ENCODE measurements around the gene SH3GL1. TPM values are rescaled to one million over a fixed set of nuclear protein-coding genes. Genes with fewer than 3 reads are reported as not detected.

The SH3GL1 gene
- total and polyA plus RNA-seq, 2 experiments from 2014 or later = 92.8 to 97.9 TPM

DNA sequence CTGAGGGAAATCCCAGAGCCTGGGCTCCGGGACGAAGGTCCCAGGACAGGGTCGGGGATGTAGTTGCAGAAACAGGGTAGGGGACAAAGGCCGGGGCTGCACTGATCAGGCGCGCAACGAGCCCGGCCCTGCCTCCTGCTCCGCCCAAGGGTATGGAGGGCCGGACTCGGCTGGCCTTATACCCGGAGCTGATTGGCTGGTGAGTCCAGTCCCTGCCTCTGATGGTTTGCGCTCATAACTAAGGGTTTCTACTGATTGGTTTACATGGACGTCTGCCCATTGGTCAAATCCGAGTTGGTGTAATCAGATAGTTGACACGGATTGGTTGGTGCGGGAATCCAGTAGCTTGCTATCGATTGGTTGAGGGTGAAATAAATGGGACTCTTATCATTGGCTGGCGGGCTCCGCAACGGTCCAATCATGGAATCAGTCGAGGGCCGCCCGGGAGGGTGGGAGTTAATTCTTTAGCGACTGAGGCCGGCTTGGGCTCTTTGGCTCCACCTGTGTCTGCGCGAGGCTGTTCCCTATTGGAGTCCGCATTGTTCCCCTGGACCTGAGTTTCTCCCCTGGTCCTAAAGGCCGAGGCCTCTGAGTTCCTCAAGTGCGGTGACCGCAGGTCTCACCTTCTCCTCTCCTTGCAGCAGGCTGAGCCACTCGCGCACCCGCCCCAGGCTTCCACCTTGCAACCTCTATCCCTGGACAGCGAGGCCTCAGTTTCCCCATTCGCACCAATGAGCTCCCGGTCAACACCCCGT is 57.6 kb downstream of the SH3GL1 start:
- H3K4me1 ChIP-seq (ENCODE audit: low read depth) = peaks cover 15% of the 10 kb centered on the region
- no peaks in the 10 kb centered on the region for H3K27me3 ChIP-seq
- H3K36me3 ChIP-seq = peaks cover 4% of the 10 kb centered on the region
- TF ChIP-seq, protein P1, sequence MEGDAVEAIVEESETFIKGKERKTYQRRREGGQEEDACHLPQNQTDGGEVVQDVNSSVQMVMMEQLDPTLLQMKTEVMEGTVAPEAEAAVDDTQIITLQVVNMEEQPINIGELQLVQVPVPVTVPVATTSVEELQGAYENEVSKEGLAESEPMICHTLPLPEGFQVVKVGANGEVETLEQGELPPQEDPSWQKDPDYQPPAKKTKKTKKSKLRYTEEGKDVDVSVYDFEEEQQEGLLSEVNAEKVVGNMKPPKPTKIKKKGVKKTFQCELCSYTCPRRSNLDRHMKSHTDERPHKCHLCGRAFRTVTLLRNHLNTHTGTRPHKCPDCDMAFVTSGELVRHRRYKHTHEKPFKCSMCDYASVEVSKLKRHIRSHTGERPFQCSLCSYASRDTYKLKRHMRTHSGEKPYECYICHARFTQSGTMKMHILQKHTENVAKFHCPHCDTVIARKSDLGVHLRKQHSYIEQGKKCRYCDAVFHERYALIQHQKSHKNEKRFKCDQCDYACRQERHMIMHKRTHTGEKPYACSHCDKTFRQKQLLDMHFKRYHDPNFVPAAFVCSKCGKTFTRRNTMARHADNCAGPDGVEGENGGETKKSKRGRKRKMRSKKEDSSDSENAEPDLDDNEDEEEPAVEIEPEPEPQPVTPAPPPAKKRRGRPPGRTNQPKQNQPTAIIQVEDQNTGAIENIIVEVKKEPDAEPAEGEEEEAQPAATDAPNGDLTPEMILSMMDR (IDR thresholded peaks at IDR 0.05; ENCODE audit: low read depth, low read length) = peak; percentile 35
- no peaks in the 10 kb centered on the region for H3K9me3 ChIP-seq (ENCODE audit: low read depth)
- peak overlapping the region; percentile 62 for H3K4me3 ChIP-seq
- H3K27ac ChIP-seq = peak overlapping the region; percentile 89
- DNase-seq (ENCODE audit: low read depth in 1 of 2, low spot score in 1 of 2) = peak; percentile 99 to 100

DNA sequence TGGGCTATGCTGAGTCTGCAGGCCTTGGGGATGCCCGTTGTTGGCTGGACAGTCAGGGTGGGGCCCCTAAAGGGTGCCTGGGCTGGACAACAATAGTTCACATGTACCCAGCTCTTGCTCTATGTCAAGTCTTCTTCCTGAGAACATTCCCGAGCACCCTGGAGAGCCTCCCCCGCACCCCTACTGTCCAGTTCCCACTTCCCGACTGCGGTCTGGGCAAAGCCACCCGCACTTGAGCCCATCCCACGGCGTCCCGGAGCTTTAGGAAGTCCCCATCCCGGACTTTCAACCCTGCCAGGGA is 58.1 kb downstream of the SH3GL1 start:
- TF ChIP-seq, protein P1 (IDR thresholded peaks at IDR 0.05; ENCODE audit: low read depth, low read length) = no peak
- Histone ChIP-seq H3K36me3 (peaks cover 4% of the 10 kb centered on the region), H3K27me3 (no peaks in the 10 kb centered on the region), H3K9me3 (ENCODE audit: low read depth) (no peaks in the 10 kb centered on the region), H3K4me3 (peak overlapping the region; percentile 30), H3K4me1 (ENCODE audit: low read depth) (peaks cover 17% of the 10 kb centered on the region), H3K27ac (peak overlapping the region; percentile 86)
- DNase-seq (ENCODE audit: low read depth in 1 of 2, low spot score in 1 of 2) = peak in 1 of 2 donors; percentile 78

DNA sequence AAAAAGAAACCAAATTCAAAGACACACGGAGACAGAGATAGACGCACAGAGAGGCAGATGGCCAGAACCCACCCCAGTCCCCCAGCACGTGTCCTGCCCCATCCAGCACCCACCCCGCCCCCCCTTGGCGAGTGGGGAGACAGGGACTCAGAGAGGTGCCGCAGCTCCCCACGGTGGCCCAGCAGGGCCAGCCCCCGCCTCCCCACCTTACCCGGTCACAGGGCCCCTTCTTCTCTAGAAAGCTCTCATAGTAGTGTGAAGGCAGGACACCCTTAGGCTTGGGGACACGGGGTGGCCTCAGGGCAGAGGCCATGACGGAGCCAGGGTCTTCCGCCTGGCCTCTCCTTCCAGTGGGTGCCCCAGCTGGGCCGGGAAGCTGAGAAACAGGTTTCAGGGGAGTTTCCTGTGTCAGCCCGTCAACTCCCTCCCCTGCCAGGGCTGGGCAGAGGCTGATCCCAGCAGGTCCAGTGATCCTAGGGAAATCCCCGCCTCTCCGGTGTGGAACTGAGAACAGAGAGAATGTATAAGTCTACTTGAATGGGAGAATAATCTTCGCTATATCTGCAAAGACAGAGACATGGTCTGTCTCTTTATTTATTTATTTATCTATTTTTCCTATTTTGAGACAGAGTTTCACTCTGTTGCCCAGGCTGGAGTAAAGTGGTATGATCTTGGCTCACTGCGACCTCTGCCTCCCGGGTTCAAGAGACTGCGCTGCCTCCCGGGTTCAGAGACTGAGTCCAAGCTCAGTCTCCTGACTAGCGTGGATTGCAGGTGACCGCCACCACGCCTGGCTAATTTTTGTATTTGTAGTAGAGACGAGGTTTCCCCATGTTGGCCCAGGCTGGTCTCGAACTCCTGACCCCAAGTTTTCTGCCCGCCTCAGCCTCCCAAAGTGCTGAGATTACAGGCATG is 61.6 kb downstream of the SH3GL1 start, which contains the start of gene STAP2:
STAP2 (minus strand) TSS at position 387 of the 915 bp plus-strand sequence; CDS start at position 313, 74 bp downstream.
- H3K36me3 ChIP-seq = no peaks in the 10 kb centered on the region
- H3K27me3 ChIP-seq = no peaks in the 10 kb centered on the region
- DNase-seq (ENCODE audit: low read depth in 1 of 2, low spot score in 1 of 2) = peak; percentile 17 to 33
- peak within 1 kb of the TSS; percentile 60 for H3K27ac ChIP-seq
- H3K4me1 ChIP-seq (ENCODE audit: low read depth) = peaks cover 17% of the 10 kb centered on the region
- peak within 1 kb of the TSS; percentile 6 for H3K4me3 ChIP-seq
- TF ChIP-seq, protein P1 (IDR thresholded peaks at IDR 0.05; ENCODE audit: low read depth, low read length) = no peak
- no peaks in the 10 kb centered on the region for H3K9me3 ChIP-seq (ENCODE audit: low read depth)

DNA sequence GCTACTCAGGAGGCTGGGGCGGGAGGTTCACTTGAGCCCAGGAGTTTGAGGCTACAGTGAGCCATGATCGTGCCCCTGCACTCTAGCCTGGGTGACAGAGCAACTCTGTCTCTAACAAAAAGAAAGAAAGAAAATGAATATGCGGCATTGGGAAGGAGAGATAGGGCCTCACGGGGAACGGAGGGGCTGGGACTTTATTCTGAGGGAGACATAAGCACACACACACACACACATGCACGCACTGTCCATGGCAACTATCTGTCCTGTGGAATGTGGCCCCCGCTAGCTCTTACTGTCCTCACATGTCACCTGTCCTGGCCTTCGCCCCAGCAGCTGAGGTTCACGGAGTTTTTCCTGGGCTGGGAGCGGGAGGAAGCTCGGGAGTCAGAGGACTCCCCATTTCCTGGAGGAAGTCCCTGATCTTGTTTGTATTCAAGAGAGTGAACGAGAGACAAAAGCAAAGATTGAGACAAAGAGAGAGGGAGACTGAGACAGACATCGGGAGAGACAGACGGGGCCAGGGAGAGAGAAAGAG is 62.4 kb downstream of the SH3GL1 start:
- TF ChIP-seq, protein P1 (IDR thresholded peaks at IDR 0.05; ENCODE audit: low read depth, low read length) = no peak
- no peaks in the 10 kb centered on the region for H3K36me3 ChIP-seq
- H3K4me1 ChIP-seq (ENCODE audit: low read depth) = peaks cover 17% of the 10 kb centered on the region
- H3K27me3 ChIP-seq = no peaks in the 10 kb centered on the region
- DNase-seq (ENCODE audit: low read depth in 1 of 2, low spot score in 1 of 2) = peak; percentile 46 to 49
- H3K4me3 ChIP-seq = peak overlapping the region; percentile 6
- H3K9me3 ChIP-seq (ENCODE audit: low read depth) = no peaks in the 10 kb centered on the region
- H3K27ac ChIP-seq = peak overlapping the region; percentile 60

DNA sequence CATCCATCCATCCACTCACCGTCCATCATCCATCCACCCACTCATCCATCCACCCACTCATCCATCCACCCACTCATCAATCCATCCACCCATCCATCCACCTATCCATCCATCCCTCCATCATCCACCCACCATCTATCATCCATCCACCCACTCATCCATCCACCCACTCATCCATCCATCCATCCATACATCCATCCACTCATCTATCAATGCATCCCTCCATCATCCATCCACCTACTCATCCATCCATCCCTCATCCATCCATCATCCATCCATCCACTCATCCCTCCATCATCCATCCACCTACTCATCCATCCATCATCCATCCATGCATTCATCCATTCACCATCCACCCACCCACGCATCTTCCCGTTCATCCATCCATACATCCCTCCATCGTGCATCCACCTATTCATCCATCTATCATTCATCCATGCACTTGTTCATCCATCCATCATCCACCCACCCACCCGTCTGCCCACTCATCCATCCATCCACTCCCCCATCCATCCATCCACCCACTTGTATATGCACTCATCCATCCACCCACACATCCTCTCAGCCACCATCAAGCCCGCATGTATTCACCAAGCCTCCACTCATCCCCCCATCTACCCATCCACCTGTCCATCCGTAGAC is 65.3 kb downstream of the SH3GL1 start:
- Histone ChIP-seq H3K27ac (no peak overlapping the region), H3K27me3 (no peaks in the 10 kb centered on the region), H3K36me3 (no peaks in the 10 kb centered on the region), H3K4me3 (no peak overlapping the region), H3K4me1 (ENCODE audit: low read depth) (peaks cover 13% of the 10 kb centered on the region), H3K9me3 (ENCODE audit: low read depth) (no peaks in the 10 kb centered on the region)
- no peak for DNase-seq (ENCODE audit: low read depth in 1 of 2, low spot score in 1 of 2)
- TF ChIP-seq, protein P1 (IDR thresholded peaks at IDR 0.05; ENCODE audit: low read depth, low read length) = no peak

Measured in cardiac muscle cell (in vitro differentiated cells and primary cell).